H1 (cell line): Measurements from ENCODE around the gene MPPE1. TPM values are rescaled to one million over a fixed set of nuclear protein-coding genes. Genes with fewer than 3 reads are reported as not detected.

Experiments
- CTCF ChIA-PET: fragments of 300-600 bp; sonication (Branson Sonifier 250); formaldehyde crosslinking; loops from one replicate; lab custom pipeline; 2021; ENCODE audit not compliant: partially characterized antibody; lab: Charles Lee
- POLR2A ChIA-PET: fragments of 300-600 bp; sonication (Branson Sonifier 250); formaldehyde crosslinking; loops from one replicate; lab custom pipeline; 2021; ENCODE audit warnings: inconsistent platforms; ENCODE audit not compliant: partially characterized antibody; lab: Charles Lee
- DNase-seq, 2 experiments: peaks; one replicate each; pipeline versions ENCODE4 v3.0.0 to v3.0.0-alpha.2; 2010 to 2022; ENCODE audit warnings: low spot score in 2 of 2, low read depth in 1 of 2, mixed read lengths in 1 of 2
- FAIRE-seq: peaks from 2 replicates; lab custom pipeline; 2011; peaks lifted over from hg19 to GRCh38; lab: Jason Lieb, UNC
- H2AFZ ChIP-seq: 2 replicates; pipeline ENCODE4 v1.8.1; 2012; ENCODE audit warnings: low read length, inconsistent platforms
- H2AK5ac ChIP-seq: 2 replicates; pipeline ENCODE4 v1.6.1; 2013; ENCODE audit warnings: low read depth, low read length
- H2BK120ac ChIP-seq: replicated peaks from 2 replicates; pipeline ENCODE3; 2013; ENCODE audit warnings: low read depth, low read length, inconsistent platforms
- H2BK12ac ChIP-seq: 2 replicates; pipeline ENCODE4 v1.6.1; 2013; ENCODE audit warnings: low read depth, low read length
- H2BK15ac ChIP-seq: 2 replicates; pipeline ENCODE4 v1.6.1; 2013; ENCODE audit warnings: low read length
- H2BK20ac ChIP-seq: 2 replicates; pipeline ENCODE4 v1.6.1; 2013; ENCODE audit warnings: low read length
- H2BK5ac ChIP-seq: 2 replicates; pipeline ENCODE4 v1.6.1; 2013; ENCODE audit warnings: low read depth, low read length
- H3K14ac ChIP-seq: 2 replicates; pipeline ENCODE4 v1.6.1; 2013; ENCODE audit warnings: inconsistent platforms; ENCODE audit not compliant: insufficient read length
- H3K18ac ChIP-seq: 2 replicates; pipeline ENCODE4 v1.6.1; 2013; ENCODE audit warnings: low read length; ENCODE audit errors: extremely low read depth
- H3K23ac ChIP-seq: 2 replicates; pipeline ENCODE4 v1.6.1; 2013; ENCODE audit warnings: inconsistent platforms; ENCODE audit not compliant: insufficient read length
- H3K23me2 ChIP-seq: 2 replicates; pipeline ENCODE4 v1.6.1; 2013; ENCODE audit warnings: low read depth, low read length
- H3K27ac ChIP-seq: 2 replicates; pipeline ENCODE4 v1.6.1; 2011; ENCODE audit warnings: low read depth, low read length, inconsistent platforms
- H3K27me3 ChIP-seq, 4 experiments: replicated peaks in 1 of 4; 1 replicate in 1 of 4; 2 replicates in 3 of 4; pipeline versions ENCODE4 v1.6.1 to v1.8.1; 2011 to 2013; ENCODE audit warnings: low read length in 3 of 4, mild to moderate bottlenecking in 3 of 4, inconsistent platforms in 2 of 4, mixed read lengths in 2 of 4, moderate library complexity in 1 of 4; ENCODE audit not compliant: control insufficient read depth in 3 of 4, insufficient read depth in 3 of 4; ENCODE audit errors: extremely low read depth in 1 of 4
- H3K36me3 ChIP-seq, 4 experiments: 2 replicates each; pipeline versions ENCODE4 v1.6.1 to v1.8.1; 2011 to 2013; ENCODE audit warnings: mild to moderate bottlenecking in 4 of 4, low read length in 3 of 4, moderate library complexity in 2 of 4, control low read depth in 1 of 4, inconsistent platforms in 1 of 4; ENCODE audit not compliant: insufficient read depth in 4 of 4, control insufficient read depth in 2 of 4
- H3K4ac ChIP-seq: replicated peaks from 2 replicates; pipeline ENCODE3; 2013; ENCODE audit warnings: low read length, low read depth, mixed read lengths, inconsistent platforms; ENCODE audit not compliant: insufficient read length
- H3K4me1 ChIP-seq, 4 experiments: replicated peaks in 1 of 4; 1 replicate in 1 of 4; 2 replicates in 3 of 4; pipeline versions ENCODE4 v1.6.1 to v1.8.1; 2011 to 2013; ENCODE audit warnings: low read length in 3 of 4, inconsistent platforms in 2 of 4, mixed read lengths in 1 of 4; ENCODE audit not compliant: insufficient read depth in 4 of 4, control insufficient read depth in 3 of 4
- H3K4me2 ChIP-seq, 2 experiments: 2 replicates each; pipeline versions ENCODE4 v1.6.1 to v1.8.1; 2011 to 2013; ENCODE audit warnings: low read depth in 2 of 2, low read length in 2 of 2, control low read depth in 1 of 2, inconsistent platforms in 1 of 2, mild to moderate bottlenecking in 1 of 2; ENCODE audit not compliant: insufficient read depth in 1 of 2
- H3K4me3 ChIP-seq, 4 experiments: fragments of 200-600, 300-600 bp in 1 of 4; sonication (generic), shearing (Covaris generic), sonication (Bioruptor Twin) in 1 of 4; 2 replicates each; pipeline versions ENCODE4 v1.5.1 to v1.8.1; 2011 to 2016; ENCODE audit warnings: low read length in 4 of 4, low read depth in 3 of 4, control low read depth in 2 of 4, inconsistent platforms in 2 of 4, mild to moderate bottlenecking in 2 of 4, mixed read lengths in 1 of 4, moderate library complexity in 1 of 4; ENCODE audit not compliant: insufficient read depth in 2 of 4; ENCODE audit errors: extremely low read depth in 1 of 4
- H3K56ac ChIP-seq: replicated peaks from 2 replicates; pipeline ENCODE3; 2013; ENCODE audit warnings: low read depth, mild to moderate bottlenecking, mixed read lengths, low read length, inconsistent platforms; ENCODE audit not compliant: insufficient read length
- H3K79me1 ChIP-seq: 2 replicates; pipeline ENCODE4 v1.6.1; 2013; ENCODE audit warnings: low read depth, low read length, control low read depth
- H3K79me2 ChIP-seq, 2 experiments: 2 replicates each; pipeline versions ENCODE4 v1.6.1 to v1.8.1; 2012 to 2013; ENCODE audit warnings: low read length in 2 of 2, mild to moderate bottlenecking in 2 of 2, inconsistent platforms in 1 of 2; ENCODE audit not compliant: insufficient read depth in 2 of 2, control insufficient read depth in 1 of 2
- H3K9ac ChIP-seq, 4 experiments: replicated peaks in 1 of 4; 1 replicate in 1 of 4; 2 replicates in 3 of 4; pipeline versions ENCODE4 v1.6.1 to v1.8.1; 2011 to 2013; ENCODE audit warnings: low read depth in 3 of 4, low read length in 3 of 4, control low read depth in 2 of 4, mild to moderate bottlenecking in 2 of 4, moderate library complexity in 2 of 4, inconsistent platforms in 1 of 4; ENCODE audit errors: extremely low read depth in 1 of 4
- H3K9me3 ChIP-seq, 2 experiments: 2 replicates each; pipeline versions ENCODE4 v1.6.1 to v1.8.1; 2012 to 2013; ENCODE audit warnings: mild to moderate bottlenecking in 2 of 2, moderate library complexity in 2 of 2, control low read depth in 1 of 2, inconsistent platforms in 1 of 2, low read depth in 1 of 2, low read length in 1 of 2, mixed read lengths in 1 of 2; ENCODE audit not compliant: insufficient read depth in 2 of 2
- H4K20me1 ChIP-seq, 2 experiments: replicated peaks in 1 of 2; 2 replicates each; pipeline versions ENCODE3 to v1.8.1; 2011 to 2013; ENCODE audit warnings: inconsistent platforms in 2 of 2, low read length in 2 of 2, mild to moderate bottlenecking in 1 of 2; ENCODE audit not compliant: insufficient read depth in 2 of 2, control insufficient read depth in 1 of 2
- H4K5ac ChIP-seq: 2 replicates; pipeline ENCODE4 v1.6.1; 2013; ENCODE audit warnings: low read length, low read depth, mixed read lengths, inconsistent platforms; ENCODE audit not compliant: insufficient read length
- H4K8ac ChIP-seq: 2 replicates; pipeline ENCODE4 v1.8.0; 2013; ENCODE audit warnings: mild to moderate bottlenecking, moderate library complexity, low read length, inconsistent platforms; ENCODE audit not compliant: insufficient read depth; ENCODE audit errors: extremely low read depth
- H4K91ac ChIP-seq: replicated peaks from 2 replicates; pipeline ENCODE3; 2013; ENCODE audit warnings: low read length, mixed read lengths, inconsistent platforms; ENCODE audit not compliant: insufficient read length
- BACH1 ChIP-seq: IDR thresholded peaks from 2 replicates; pipeline ENCODE4 v1.6.1; 2012; ENCODE audit warnings: low read length, improper control_type of control experiment
- BRCA1 ChIP-seq: IDR thresholded peaks from 2 replicates; pipeline ENCODE4 v1.6.1; 2012; ENCODE audit warnings: low read depth, low read length, improper control_type of control experiment
- CHD2 ChIP-seq: IDR thresholded peaks from 2 replicates; pipeline ENCODE4 v1.6.1; 2012; ENCODE audit warnings: low read length, improper control_type of control experiment
- CTCF ChIP-seq, 3 experiments: IDR thresholded peaks; 1 replicate in 2 of 3; 2 replicates in 1 of 3; pipeline versions ENCODE4 v1.5.1 to v1.6.1; 2011; ENCODE audit warnings: low read length in 3 of 3, mild to moderate bottlenecking in 3 of 3, inconsistent platforms in 2 of 3, low read depth in 1 of 3, moderate library complexity in 1 of 3; ENCODE audit not compliant: insufficient read depth in 1 of 3; ENCODE audit errors: control extremely low read depth in 1 of 3
- EZH2 ChIP-seq: fragments of 200-600 bp; sonication (generic); IDR thresholded peaks from 2 replicates; pipeline ENCODE4 v1.7.1; 2012; ENCODE audit warnings: low read depth, mild to moderate bottlenecking, moderate library complexity, low read length, inconsistent platforms; ENCODE audit not compliant: severe bottlenecking
- HDAC6 ChIP-seq: IDR thresholded peaks from one replicate; pipeline ENCODE4 v1.7.1; 2012; ENCODE audit warnings: low read depth, mild to moderate bottlenecking, inconsistent platforms, low read length, moderate library complexity
- RAD21 ChIP-seq, 2 experiments: IDR thresholded peaks in 1 of 2; conservative IDR thresholded peaks in 1 of 2; 2 replicates each; pipeline ENCODE4 v1.6.1; 2011; ENCODE audit warnings: low read depth in 2 of 2, low read length in 2 of 2, improper control_type of control experiment in 1 of 2, inconsistent platforms in 1 of 2, mild to moderate bottlenecking in 1 of 2, moderate library complexity in 1 of 2
- SIN3A ChIP-seq, 2 experiments: IDR thresholded peaks in 1 of 2; conservative IDR thresholded peaks in 1 of 2; 2 replicates each; pipeline ENCODE4 v1.6.1; 2011 to 2012; ENCODE audit warnings: low read length in 2 of 2, improper control_type of control experiment in 1 of 2, low read depth in 1 of 2, mild to moderate bottlenecking in 1 of 2
- SIX5 ChIP-seq: IDR thresholded peaks from 2 replicates; pipeline ENCODE4 v1.6.1; 2011; ENCODE audit warnings: mild to moderate bottlenecking, low read depth, low read length
- YY1 ChIP-seq: IDR thresholded peaks from 2 replicates; pipeline ENCODE4 v1.6.1; 2011; ENCODE audit warnings: low read depth, mild to moderate bottlenecking, low read length
- WGBS, 2 experiments: shearing (Covaris generic) in 1 of 2; methylation state at CpG; one replicate each; pipeline versions ENCODE4 v1.1.6 to v1.1.7; 2013 to 2015; ENCODE audit warnings: low lambda C conversion rate in 2 of 2, mixed read lengths in 2 of 2, inconsistent platforms in 1 of 2, low coverage in 1 of 2, missing lambda C conversion rate in 1 of 2; ENCODE audit not compliant: insufficient replicate concordance in 2 of 2, insufficient coverage in 1 of 2, insufficient read length in 1 of 2; ENCODE audit errors: extremely low coverage in 1 of 2, missing lambda C conversion rate in 1 of 2; 5-methylcytosine and 5-hydroxymethylcytosine counted together
- polyA plus RNA-seq, 7 experiments: library from polyadenylated mRNA; depleted of rRNA in 3 of 7; stranded (reverse) in 5 of 7; unstranded in 2 of 7; fragments of >200 nt in 5 of 7; fragments of 200-250 nt in 2 of 7; gene quantifications; 1 replicate in 5 of 7; 2 replicates in 1 of 7; 4 replicates in 1 of 7; pipeline versions ENCODE4 v1.2.1 to v1.2.3, GENCODE V29; 2011 to 2013; ENCODE audit warnings: missing spikeins in 2 of 7, mixed read lengths in 2 of 7
- total RNA-seq: library from RNA; stranded (reverse); fragmentation: NEBNext Ultra II Directional; extraction: Animal tissue kit (Norgen Biotek cat#: 25700); gene quantifications from 2 replicates; pipeline ENCODE4 v1.2.1, GENCODE V29; 2021

Gene MPPE1
- total and polyA plus RNA-seq, 2 of the 8 experiments (the other 6 are each of a cell fraction or from before 2014, with no cell fraction given) = 13.7 to 20.9 TPM

- H3K79me1 ChIP-seq = no peaks in the 10 kb centered on the region; the same call in 1 of the 2 replicates
- no peak for DNase-seq
- TF ChIP-seq EZH2 (no peak), BACH1 (no peak), SIN3A (conservative IDR thresholded peaks at IDR 0.05 in 1 of 2, IDR thresholded peaks at IDR 0.05 in 1 of 2; ENCODE audit: low read depth in 1 of 2, low read length in 2 of 2) (no peak), RAD21 (IDR thresholded peaks at IDR 0.05 in 1 of 2, conservative IDR thresholded peaks at IDR 0.05 in 1 of 2; ENCODE audit: low read depth in 2 of 2, low read length in 2 of 2) (peak; percentile 81 to 84), CTCF (IDR thresholded peaks at IDR 0.05; ENCODE audit: control extremely low read depth in 1 of 3, insufficient read depth in 1 of 3, low read depth in 1 of 3, low read length in 3 of 3) (peak; percentile 24 to 55 (median 50)), YY1 (peak; percentile 38; the same call in 1 of the 2 replicates), SIX5 (no peak), CHD2 (no peak), HDAC6 (no peak), BRCA1 (no peak)
These were observed 35.5 kb downstream of the MPPE1 start for GRCh38 chr18:11872479-11873136.

More at GRCh38 chr18:11872479-11873136, 35.5 kb downstream of the MPPE1 start:
- Histone ChIP-seq H2BK120ac (no peak overlapping the region), H3K4me3 (no peak overlapping the region), H4K20me1 (no peaks in the 10 kb centered on the region), H3K14ac (no peak overlapping the region), H3K56ac (no peak overlapping the region), H3K23me2 (no peaks in the 10 kb centered on the region), H4K91ac (no peak overlapping the region), H3K23ac (no peak overlapping the region), H4K5ac (no peak overlapping the region), H3K36me3 (peaks cover 0 to 12% (median 0%) of the 10 kb centered on the region in 4 experiments; a peak in 1 of 8 replicates), H2AFZ (no peak overlapping the region), H4K8ac (no peak overlapping the region), H2BK5ac (no peak overlapping the region), H3K79me2 (no peaks in the 10 kb centered on the region), H3K27ac (no peak overlapping the region), H2BK20ac (no peak overlapping the region), H2BK15ac (no peak overlapping the region), H2BK12ac (no peak overlapping the region), H3K4me1 (peaks cover 0 to 3% (median 0%) of the 10 kb centered on the region in 4 experiments; a peak in 3 of 7 replicates), H3K9ac (no peak overlapping the region), H3K18ac (no peak overlapping the region), H2AK5ac (no peak overlapping the region), H3K27me3 (no peaks in the 10 kb centered on the region), H3K4me2 (no peak overlapping the region), H3K4ac (no peak overlapping the region), H3K9me3 (peaks cover 3 to 6% of the 10 kb centered on the region in 2 experiments; a peak in 1 of 4 replicates)
- 84% methylated on average over 13 of the region's 13 CpGs; no CpG with 5 or more reads in 1 of the 2 experiments for WGBS, 2 experiments
- ChIA-PET POLR2A (no interaction called here), CTCF (interaction anchor here (0.6 to 1.7 kb wide), 10 partner anchors 10 to 218 kb away, joined by 3 to 8 read pairs (median 3); no protein-coding TSS in a partner anchor)
- peak; percentile 19 for FAIRE-seq
